H9 (cell line): ENCODE data around the gene LTBP2. TPM values are rescaled to one million over a fixed set of nuclear protein-coding genes. Genes with fewer than 3 reads are reported as not detected.
"Not testable (repeated sequence)": the region's sequence is repeated elsewhere in the genome, so short reads cannot be mapped to it uniquely, and the experiment has no call there.

ENCODE experiments used
- DNase-seq: peaks from one replicate; pipeline ENCODE4 v3.0.0-alpha.2; 2017
- H2AFZ ChIP-seq: one replicate; pipeline ENCODE4 v1.6.1; 2013; ENCODE audit warnings: mild to moderate bottlenecking, low read length, control low read depth, moderate library complexity
- H2AK5ac ChIP-seq: 2 replicates; pipeline ENCODE4 v1.6.1; 2013; ENCODE audit warnings: low read length, control low read depth, mixed read lengths; ENCODE audit not compliant: insufficient read length
- H2BK120ac ChIP-seq: one replicate; pipeline ENCODE4 v1.6.1; 2013; ENCODE audit warnings: low read depth, mild to moderate bottlenecking, low read length, control low read depth, inconsistent platforms; ENCODE audit not compliant: poor library complexity, severe bottlenecking
- H2BK12ac ChIP-seq: 2 replicates; pipeline ENCODE4 v1.6.1; 2013; ENCODE audit warnings: low read length, control low read depth, mixed read lengths, low read depth; ENCODE audit not compliant: insufficient read length
- H2BK15ac ChIP-seq: 2 replicates; pipeline ENCODE4 v1.6.1; 2013; ENCODE audit warnings: low read depth, low read length, control low read depth
- H2BK20ac ChIP-seq: one replicate; pipeline ENCODE4 v1.6.1; 2013; ENCODE audit warnings: low read depth, mild to moderate bottlenecking, low read length, control low read depth, inconsistent platforms; ENCODE audit not compliant: poor library complexity, severe bottlenecking
- H2BK5ac ChIP-seq: 2 replicates; pipeline ENCODE4 v1.6.1; 2013; ENCODE audit warnings: low read length, control low read depth, mixed read lengths; ENCODE audit not compliant: insufficient read length
- H3K14ac ChIP-seq: 2 replicates; pipeline ENCODE4 v1.6.1; 2013; ENCODE audit warnings: low read length, control low read depth; ENCODE audit not compliant: insufficient read depth
- H3K18ac ChIP-seq: 2 replicates; pipeline ENCODE4 v1.6.1; 2013; ENCODE audit warnings: low read depth, mild to moderate bottlenecking, mixed read lengths, low read length, control low read depth; ENCODE audit not compliant: insufficient read length
- H3K23ac ChIP-seq: 2 replicates; pipeline ENCODE4 v1.6.1; 2013; ENCODE audit warnings: low read length, control low read depth, mixed read lengths, low read depth; ENCODE audit not compliant: insufficient read length
- H3K23me2 ChIP-seq: 2 replicates; pipeline ENCODE4 v1.6.1; 2013; ENCODE audit warnings: low read depth, mild to moderate bottlenecking, mixed read lengths, low read length, control low read depth; ENCODE audit not compliant: insufficient read length, poor library complexity, severe bottlenecking
- H3K27ac ChIP-seq: 2 replicates; pipeline ENCODE4 v1.5.1; 2013; ENCODE audit warnings: low read length, control low read depth, mixed read lengths, low read depth; ENCODE audit not compliant: insufficient read length
- H3K27me3 ChIP-seq: 2 replicates; pipeline ENCODE4 v1.6.1; 2013; ENCODE audit warnings: low read length, control low read depth, inconsistent platforms; ENCODE audit not compliant: insufficient read depth
- H3K4ac ChIP-seq: 2 replicates; pipeline ENCODE4 v1.6.1; 2013; ENCODE audit warnings: low read depth, mild to moderate bottlenecking, control low read depth, inconsistent platforms, low read length, moderate library complexity
- H3K4me1 ChIP-seq: 2 replicates; pipeline ENCODE4 v1.6.1; 2013; ENCODE audit warnings: low read length, control low read depth, inconsistent platforms; ENCODE audit not compliant: insufficient read depth
- H3K4me2 ChIP-seq: 2 replicates; pipeline ENCODE4 v1.6.1; 2013; ENCODE audit warnings: low read length, control low read depth, mixed read lengths; ENCODE audit not compliant: insufficient read length, insufficient read depth
- H3K56ac ChIP-seq: 2 replicates; pipeline ENCODE4 v1.6.1; 2013; ENCODE audit warnings: low read depth, mild to moderate bottlenecking, mixed read lengths, low read length, control low read depth; ENCODE audit not compliant: insufficient read length
- H3K79me1 ChIP-seq: 2 replicates; pipeline ENCODE4 v1.6.1; 2013; ENCODE audit warnings: low read depth, mild to moderate bottlenecking, moderate library complexity, low read length, control low read depth, inconsistent platforms; ENCODE audit not compliant: insufficient read depth, poor library complexity, severe bottlenecking
- H3K79me2 ChIP-seq: 2 replicates; pipeline ENCODE4 v1.6.1; 2013; ENCODE audit warnings: low read length, control low read depth, inconsistent platforms; ENCODE audit not compliant: insufficient read depth
- H3K9ac ChIP-seq: 2 replicates; pipeline ENCODE4 v1.6.1; 2013; ENCODE audit warnings: low read length, control low read depth, mixed read lengths; ENCODE audit not compliant: insufficient read length; ENCODE audit errors: extremely low read depth
- H3K9me3 ChIP-seq: one replicate; pipeline ENCODE4 v1.6.1; 2013; ENCODE audit warnings: low read depth, low read length, inconsistent platforms; ENCODE audit not compliant: control insufficient read depth
- H3T11ph ChIP-seq: one replicate; pipeline ENCODE4 v1.6.1; 2013; ENCODE audit warnings: mild to moderate bottlenecking, low read length, control low read depth, inconsistent platforms
- H4K20me1 ChIP-seq: one replicate; pipeline ENCODE4 v1.6.1; 2013; ENCODE audit not compliant: control insufficient read depth, insufficient read length, insufficient read depth
- H4K5ac ChIP-seq: 2 replicates; pipeline ENCODE4 v1.6.1; 2013; ENCODE audit warnings: low read depth, mild to moderate bottlenecking, mixed read lengths, low read length, control low read depth; ENCODE audit not compliant: insufficient read length
- H4K8ac ChIP-seq: replicated peaks from 2 replicates; pipeline ENCODE4 v1.6.1; 2013; ENCODE audit warnings: low read length, control low read depth, mixed read lengths, low read depth; ENCODE audit not compliant: insufficient read length
- H4K91ac ChIP-seq: 2 replicates; pipeline ENCODE4 v1.6.1; 2013; ENCODE audit warnings: low read depth, mild to moderate bottlenecking, moderate library complexity, mixed read lengths, low read length, control low read depth; ENCODE audit not compliant: insufficient read length
- H3K27ac Mint-ChIP-seq, 3 experiments: 2 replicates in 2 of 3; 3 replicates in 1 of 3; pipeline ENCODE4 v1.8.0; 2020 to 2021; ENCODE audit warnings: mixed read lengths in 3 of 3, mild to moderate bottlenecking in 1 of 3, moderate library complexity in 1 of 3
- H3K27me3 Mint-ChIP-seq: 2 replicates; pipeline ENCODE4 v1.8.0; 2021; ENCODE audit warnings: low read depth, mild to moderate bottlenecking, moderate library complexity, mixed read lengths
- H3K36me3 Mint-ChIP-seq, 3 experiments: 2 replicates in 2 of 3; 3 replicates in 1 of 3; pipeline ENCODE4 v1.8.0; 2020 to 2021; ENCODE audit warnings: low read depth in 3 of 3, mixed read lengths in 3 of 3; ENCODE audit not compliant: insufficient read depth in 1 of 3
- H3K4me1 Mint-ChIP-seq, 2 experiments: 2 replicates each; pipeline ENCODE4 v1.8.0; 2020; ENCODE audit warnings: mixed read lengths in 2 of 2
- H3K4me3 Mint-ChIP-seq, 2 experiments: 2 replicates in 1 of 2; 3 replicates in 1 of 2; pipeline ENCODE4 v1.8.0; 2020 to 2021; ENCODE audit warnings: mild to moderate bottlenecking in 2 of 2, mixed read lengths in 2 of 2, moderate library complexity in 1 of 2
- H3K9me3 Mint-ChIP-seq, 2 experiments: 2 replicates in 1 of 2; 3 replicates in 1 of 2; pipeline ENCODE4 v1.8.0; 2020; ENCODE audit warnings: mild to moderate bottlenecking in 2 of 2, mixed read lengths in 2 of 2, moderate library complexity in 1 of 2
- CTCF ChIP-seq: fragments of 200-600 bp; sonication (generic); conservative IDR thresholded peaks from 3 replicates; pipeline ENCODE4 v1.8.0; 2021; ENCODE audit warnings: antibody characterized with exemption, mild to moderate bottlenecking
- WGBS: extraction: QIAGEN DNeasy Blood & Tissue Kit; methylation state at CpG from one replicate; pipeline ENCODE4 v1.1.7; 2013; ENCODE audit warnings: missing lambda C conversion rate, low lambda C conversion rate, mixed read lengths; ENCODE audit not compliant: insufficient read length; ENCODE audit errors: extremely low coverage; 5-methylcytosine and 5-hydroxymethylcytosine counted together
- total RNA-seq: library from RNA; stranded (reverse); gene quantifications from 2 replicates; pipeline ENCODE4 v1.2.1, GENCODE V29; 2021

Gene LTBP2
- total RNA-seq, 1 experiment from 2014 or later: 0.77 TPM

DNA sequence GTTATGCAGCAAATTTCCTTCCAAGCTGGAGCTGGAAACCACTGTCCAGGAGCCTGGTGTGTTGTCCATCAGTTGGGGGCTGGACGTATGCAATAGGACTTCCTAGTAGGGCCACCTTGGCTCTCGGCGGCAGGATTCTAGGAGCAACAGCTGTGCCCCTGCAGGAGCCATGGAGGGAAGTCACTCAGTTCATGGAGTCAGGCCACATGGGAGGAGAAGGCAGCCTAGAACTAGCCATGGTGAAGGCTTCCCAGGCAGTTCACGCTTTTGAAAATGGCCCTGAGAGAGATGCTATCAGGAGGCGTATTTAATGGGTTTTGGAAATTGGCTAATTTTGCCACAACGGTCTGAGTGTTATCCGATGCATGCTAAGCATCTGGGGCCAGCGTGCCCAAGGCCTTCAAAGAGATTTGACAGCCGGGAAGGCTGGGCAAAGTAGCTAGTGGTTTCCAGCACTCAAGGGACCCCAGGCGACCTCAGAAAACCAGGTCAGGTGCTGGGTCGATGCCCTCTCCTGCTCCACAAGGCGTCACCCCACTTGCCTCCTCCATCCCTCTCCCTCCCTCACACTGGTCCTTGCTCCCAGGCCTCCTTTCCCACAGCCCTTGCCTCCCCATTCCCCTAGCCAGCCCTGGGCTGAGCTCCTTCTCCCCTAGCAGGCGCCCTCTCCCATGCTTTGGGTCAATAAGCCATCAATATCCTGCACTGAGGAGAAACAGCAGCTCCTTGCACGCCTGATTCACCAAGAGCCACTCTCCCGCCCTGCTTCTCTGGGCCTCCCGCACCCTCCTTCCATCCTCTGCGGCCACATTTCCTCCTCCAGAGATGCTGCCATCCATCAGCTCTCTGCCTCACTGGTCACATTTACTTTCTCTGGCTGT, 155.1 kb downstream of the LTBP2 start:
- no peak overlapping the region for H4K8ac ChIP-seq
- Mint-ChIP-seq H3K27ac (peak overlapping the region in 2 of 3 experiments; percentile 20 to 62; a peak in 2 of 7 replicates), H3K4me1 (peaks cover 5 to 21% of the 10 kb centered on the region in 2 experiments), H3K27me3 (peaks cover 3% of the 10 kb centered on the region), H3K36me3 (peaks cover 11 to 20% (median 16%) of the 10 kb centered on the region in 3 experiments; a peak in 6 of 7 replicates), H3K4me3 (no peak overlapping the region), H3K9me3 (peaks cover 18 to 22% of the 10 kb centered on the region in 2 experiments)
- H3K18ac ChIP-seq: no peak overlapping the region
- no peak overlapping the region for H3K23ac ChIP-seq
- WGBS: no CpG with 5 or more reads among the region's 17 CpGs
- H2BK120ac ChIP-seq: no peak overlapping the region
- no peak overlapping the region for H2BK12ac ChIP-seq
- H3K23me2 ChIP-seq: no peaks in the 10 kb centered on the region
- H3K27me3 ChIP-seq: no peaks in the 10 kb centered on the region
- no peak overlapping the region for H3K27ac ChIP-seq
- no peaks in the 10 kb centered on the region for H3K79me2 ChIP-seq
- no peaks in the 10 kb centered on the region for H4K20me1 ChIP-seq
- H3K9ac ChIP-seq: no peak overlapping the region
- H2BK5ac ChIP-seq: no peak overlapping the region
- no peak overlapping the region for H2AK5ac ChIP-seq
- no peak for DNase-seq
- H3T11ph ChIP-seq: no peak overlapping the region
- H3K56ac ChIP-seq: no peak overlapping the region
- H3K4me1 ChIP-seq: no peaks in the 10 kb centered on the region
- no peak for TF ChIP-seq CTCF
- H3K79me1 ChIP-seq: no peaks in the 10 kb centered on the region
- no peak overlapping the region for H3K4me2 ChIP-seq
- no peak overlapping the region for H3K14ac ChIP-seq
- H2BK20ac ChIP-seq: no peak overlapping the region
- no peak overlapping the region for H2AFZ ChIP-seq
- H4K91ac ChIP-seq: no peak overlapping the region
- no peak overlapping the region for H3K4ac ChIP-seq
- H3K9me3 ChIP-seq: no peaks in the 10 kb centered on the region
- H2BK15ac ChIP-seq: no peak overlapping the region
- no peak overlapping the region for H4K5ac ChIP-seq

GRCh38 chr14:74454397-74454796, 157.6 kb downstream of the LTBP2 start:
- not testable (repeated sequence) for H3K23ac ChIP-seq, H3K23me2 ChIP-seq, H3K27ac ChIP-seq, H3K27me3 Mint-ChIP-seq, H3K27me3 ChIP-seq, H3K9ac ChIP-seq, H2BK12ac ChIP-seq, H4K5ac ChIP-seq, H2BK120ac ChIP-seq, H3K18ac ChIP-seq, H4K20me1 ChIP-seq, H2AFZ ChIP-seq, H3K4me1 ChIP-seq, H3K27ac Mint-ChIP-seq, H3K79me2 ChIP-seq, H3K4me2 ChIP-seq, H3K4ac ChIP-seq, H3K14ac ChIP-seq, H2AK5ac ChIP-seq, H2BK15ac ChIP-seq, H3K4me3 Mint-ChIP-seq, H3K56ac ChIP-seq, H3T11ph ChIP-seq, H4K8ac ChIP-seq, H3K9me3 ChIP-seq, H3K79me1 ChIP-seq, H2BK5ac ChIP-seq, DNase-seq, H4K91ac ChIP-seq, H2BK20ac ChIP-seq
- H3K4me1 Mint-ChIP-seq: peaks cover 5 to 10% of the 10 kb centered on the region in 2 experiments
- peaks cover 11 to 20% (median 16%) of the 10 kb centered on the region in 3 experiments; a peak in 6 of 7 replicates for H3K36me3 Mint-ChIP-seq
- WGBS: no CpG with 5 or more reads among the region's 5 CpGs
- peaks cover 18 to 22% of the 10 kb centered on the region in 2 experiments for H3K9me3 Mint-ChIP-seq
